Measurements from ENCODE around the gene TRIM62. TPM values are rescaled to one million over a fixed set of nuclear protein-coding genes. Genes with fewer than 3 reads are reported as not detected.

The TRIM62 gene
- total RNA-seq, 1 experiment from 2014 or later, result 6.9 TPM

- DNase-seq, result no peak
- H2AK5ac ChIP-seq (ENCODE audit: insufficient read length, low read length), result no peak overlapping the region
- H2BK5ac ChIP-seq (ENCODE audit: insufficient read length, low read length), result no peak overlapping the region
- TF ChIP-seq CTCF (conservative IDR thresholded peaks at IDR 0.05), result no peak
- H3K4me1 ChIP-seq (ENCODE audit: insufficient read depth, low read length), result peaks cover 2% of the 10 kb centered on the region; the same call in 1 of the 2 replicates
- no peak overlapping the region for H3K18ac ChIP-seq (ENCODE audit: insufficient read length, low read depth, low read length)
- H3K9me3 ChIP-seq (ENCODE audit: control insufficient read depth, low read depth, low read length), result no peaks in the 10 kb centered on the region
- peaks cover 46 to 53% of the 10 kb centered on the region in 2 experiments for H3K4me1 Mint-ChIP-seq
- no peak overlapping the region for H4K91ac ChIP-seq (ENCODE audit: insufficient read length, low read depth, low read length)
- peaks cover 11% of the 10 kb centered on the region for H3K27me3 Mint-ChIP-seq (ENCODE audit: low read depth)
- no peaks in the 10 kb centered on the region for H3K23me2 ChIP-seq (ENCODE audit: insufficient read length, low read depth, low read length, poor library complexity, severe bottlenecking)
- no peak overlapping the region for H3K9ac ChIP-seq (ENCODE audit: extremely low read depth, insufficient read length, low read length)
- H3K27ac Mint-ChIP-seq, result no peak overlapping the region; a peak in 1 of 7 replicates
- H2BK20ac ChIP-seq (ENCODE audit: low read depth, low read length, poor library complexity, severe bottlenecking), result no peak overlapping the region
- no peak overlapping the region for H3K27ac ChIP-seq (ENCODE audit: insufficient read length, low read depth, low read length)
- no peak overlapping the region for H3K56ac ChIP-seq (ENCODE audit: insufficient read length, low read depth, low read length)
- no peak overlapping the region; a peak in 1 of 5 replicates for H3K4me3 Mint-ChIP-seq
- 0 out of 2 replicates have a peak overlapping the region, but pooled peaks have one; percentile 18 for H3K14ac ChIP-seq (ENCODE audit: insufficient read depth, low read length)
- H4K8ac ChIP-seq (replicated peaks; ENCODE audit: insufficient read length, low read depth, low read length), result no peak overlapping the region
- peaks cover 0 to 2% of the 10 kb centered on the region in 2 experiments; a peak in 1 of 5 replicates for H3K9me3 Mint-ChIP-seq
- H3K79me1 ChIP-seq (ENCODE audit: insufficient read depth, low read depth, low read length, poor library complexity, severe bottlenecking), result no peaks in the 10 kb centered on the region
- no peaks in the 10 kb centered on the region for H3K27me3 ChIP-seq (ENCODE audit: insufficient read depth, low read length)
- H2BK120ac ChIP-seq (ENCODE audit: low read depth, low read length, poor library complexity, severe bottlenecking), result no peak overlapping the region
- no peak overlapping the region for H4K5ac ChIP-seq (ENCODE audit: insufficient read length, low read depth, low read length)
- no peaks in the 10 kb centered on the region for H3K79me2 ChIP-seq (ENCODE audit: insufficient read depth, low read length)
- H2BK12ac ChIP-seq (ENCODE audit: insufficient read length, low read depth, low read length), result no peak overlapping the region
- no peak overlapping the region for H3K4me2 ChIP-seq (ENCODE audit: insufficient read depth, insufficient read length, low read length)
- no peak overlapping the region for H3T11ph ChIP-seq (ENCODE audit: low read length)
- no peak overlapping the region for H2BK15ac ChIP-seq (ENCODE audit: low read depth, low read length)
- H3K4ac ChIP-seq (ENCODE audit: low read depth, low read length), result no peak overlapping the region
- peaks cover 3 to 15% (median 14%) of the 10 kb centered on the region in 3 experiments; a peak in 5 of 7 replicates for H3K36me3 Mint-ChIP-seq (ENCODE audit: insufficient read depth in 1 of 3, low read depth in 3 of 3)
- no peaks in the 10 kb centered on the region for H4K20me1 ChIP-seq (ENCODE audit: control insufficient read depth, insufficient read depth, insufficient read length)
- no peak overlapping the region for H2AFZ ChIP-seq (ENCODE audit: low read length)
- WGBS (ENCODE audit: extremely low coverage, insufficient read length, low lambda C conversion rate), result no CpG with 5 or more reads among the region's 6 CpGs
- H3K23ac ChIP-seq (ENCODE audit: insufficient read length, low read depth, low read length), result no peak overlapping the region
These were observed 16.0 kb downstream of the TRIM62 start for GRCh38 chr1:33165809-33166208.

All from H9 (cell line).